ENCODE results near the gene FAM163A.
A peak's percentile ranks its signal among the peaks of the same experiment; 100 is the strongest.
"Not testable (repeated sequence)": the region's sequence is repeated elsewhere in the genome, so short reads cannot be mapped to it uniquely, and the experiment has no call there.

The FAM163A gene

DNA sequence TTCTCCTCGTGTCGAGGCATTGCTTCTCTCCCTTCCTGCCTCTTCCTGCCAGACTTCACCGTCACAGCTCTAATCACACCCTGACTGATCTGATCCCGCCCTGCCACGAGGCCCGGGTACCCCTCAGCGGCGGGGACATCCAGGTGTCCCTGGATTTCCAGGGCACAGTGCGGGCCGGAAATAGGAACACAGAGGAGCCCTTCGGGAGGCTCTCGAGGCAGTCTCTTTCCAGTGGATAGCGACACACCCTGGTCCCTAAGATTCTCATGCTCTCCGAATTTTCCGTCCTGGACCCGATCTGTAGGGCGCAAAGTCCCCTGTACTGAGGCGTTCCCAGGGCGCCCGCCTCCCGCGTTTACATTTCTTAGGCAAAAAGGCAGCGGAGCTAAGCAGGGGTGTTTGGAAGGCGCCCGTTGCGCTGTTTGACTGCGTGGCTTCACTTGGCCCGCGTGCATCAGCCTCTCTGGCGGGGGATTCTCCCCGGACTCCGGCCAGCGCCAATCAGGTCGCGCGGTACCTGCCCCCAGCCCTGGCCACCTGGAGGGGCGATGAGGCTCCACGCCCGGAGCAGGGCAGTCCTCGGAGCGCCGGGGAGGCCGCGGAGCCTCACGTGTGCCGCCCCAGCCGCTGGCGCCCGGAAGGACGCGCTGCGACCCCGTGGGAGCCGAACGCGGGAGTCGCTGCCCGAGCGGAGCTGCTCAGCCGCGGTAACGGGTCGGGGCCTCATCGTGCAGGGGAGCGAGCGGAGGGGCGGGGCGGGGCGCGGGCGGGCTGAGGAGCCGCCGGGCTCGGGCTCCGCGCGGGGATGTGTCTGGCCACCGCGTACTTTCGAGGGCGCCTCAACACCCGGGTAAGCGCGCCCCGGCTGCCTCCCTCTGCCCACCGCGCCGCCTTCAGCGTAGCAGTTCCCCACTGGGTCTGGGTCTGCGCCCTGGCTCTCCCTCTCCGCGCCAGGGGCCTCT, at the start of gene FAM163A:
Gene FAM163A (plus strand): TSS at position 575 of the 962 bp plus-strand sequence. CDS start 69,807 bp downstream, outside the sequence.
- no peak for DNase-seq

- DNase-seq, result not testable (repeated sequence)
Observed at GRCh38 chr1:179694530-179694929, 48.6 kb upstream of the FAM163A start.

GRCh38 chr1:179702946-179703539, 40.0 kb upstream of the FAM163A start:
- no peak for DNase-seq

DNA sequence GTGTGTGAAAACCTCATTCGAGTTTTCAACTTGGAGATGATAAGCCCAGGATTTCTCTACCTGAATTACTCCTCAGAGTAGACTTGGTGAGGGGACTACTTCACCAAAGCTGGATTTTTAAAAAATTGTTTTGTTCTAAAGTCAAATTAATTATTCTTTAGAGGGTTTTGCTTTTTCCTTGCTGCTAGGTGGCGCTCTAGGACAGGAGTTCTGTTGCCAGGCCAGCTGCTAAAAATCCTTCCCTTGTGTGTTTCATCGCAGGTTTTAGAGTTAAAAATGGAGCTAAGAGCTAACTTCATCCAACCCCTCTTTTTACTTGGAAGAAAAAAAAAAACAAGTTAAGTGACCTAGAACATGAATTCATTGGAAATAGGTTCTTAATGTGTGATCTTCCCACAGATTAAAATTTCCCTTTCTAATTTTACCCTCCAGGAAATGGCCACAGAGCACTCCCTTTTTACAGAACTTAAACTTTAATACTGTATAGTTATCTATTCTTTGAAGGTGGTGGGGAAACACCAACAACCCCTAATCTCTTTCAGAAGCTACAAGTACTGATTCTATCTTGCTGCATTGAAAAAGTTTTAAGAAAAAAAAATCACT, 36.7 kb upstream of the FAM163A start:
- peak; percentile 64 to 67 for DNase-seq

GRCh38 chr1:179707406-179707805, 35.7 kb upstream of the FAM163A start:
- DNase-seq, result no peak

GRCh38 chr1:179708434-179709195, 34.5 kb upstream of the FAM163A start:
- no peak for DNase-seq

DNA sequence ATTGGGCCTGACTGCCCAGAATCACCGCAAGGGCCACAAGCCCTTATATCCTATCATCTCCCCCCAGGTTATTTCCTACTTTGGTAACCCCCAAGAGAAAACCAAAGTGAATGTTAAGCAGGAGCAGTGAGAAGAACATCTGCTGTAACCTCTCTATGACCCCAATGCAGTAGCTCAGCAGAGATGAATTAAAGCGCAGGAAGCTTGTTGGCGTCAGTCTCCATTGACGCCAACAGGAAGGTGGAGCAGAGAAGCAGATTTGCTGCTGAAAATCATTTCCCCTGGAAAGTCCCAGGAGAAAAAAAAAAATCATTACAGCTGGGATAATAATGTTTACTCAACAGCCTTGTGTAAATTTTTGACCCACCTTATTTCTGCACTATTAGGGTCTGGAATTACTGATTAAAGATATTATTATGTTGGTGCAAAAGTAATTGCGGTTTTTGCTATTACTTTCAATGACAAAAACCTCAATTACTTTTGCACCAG, 33.2 kb upstream of the FAM163A start:
- no peak for DNase-seq

GRCh38 chr1:179714159-179714558, 28.9 kb upstream of the FAM163A start:
- DNase-seq, result no peak

- no peak for DNase-seq
Observed at GRCh38 chr1:179714623-179715022, 28.5 kb upstream of the FAM163A start.

GRCh38 chr1:179719272-179719671, 23.8 kb upstream of the FAM163A start:
- no peak for DNase-seq

- no peak for DNase-seq
Observed at GRCh38 chr1:179728271-179728670, 14.8 kb upstream of the FAM163A start.

GRCh38 chr1:179729881-179730280, 13.2 kb upstream of the FAM163A start:
- DNase-seq, result no peak

GRCh38 chr1:179731643-179732042, 11.4 kb upstream of the FAM163A start:
- DNase-seq, result no peak

DNA sequence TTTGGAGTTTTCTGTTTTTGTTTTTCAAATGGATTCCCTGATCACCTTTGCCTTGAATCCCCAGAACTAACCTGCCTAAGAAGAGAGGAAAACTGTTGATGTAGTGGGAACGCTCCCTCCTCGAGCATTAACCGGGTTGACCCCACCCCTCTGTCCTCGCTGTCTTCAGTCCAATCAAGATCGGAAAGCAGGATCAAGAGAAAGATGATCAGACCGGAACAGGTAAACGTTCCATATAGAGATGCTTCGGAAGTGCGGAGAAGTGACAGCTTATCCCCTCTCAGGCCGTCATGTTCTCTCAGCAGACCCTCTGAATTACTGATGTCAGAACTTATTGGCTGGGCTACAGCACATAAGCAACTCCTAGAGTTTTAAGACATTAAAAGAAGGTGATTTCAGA, 800 bp upstream of the FAM163A start:
- no peak for DNase-seq

- no peak for DNase-seq
Observed at GRCh38 chr1:179743679-179744400, 749 bp downstream of the FAM163A start.

- DNase-seq, result no peak
Observed at GRCh38 chr1:179744401-179745130, 1.5 kb downstream of the FAM163A start.

- no peak for DNase-seq
Observed at GRCh38 chr1:179745131-179745611, 2.1 kb downstream of the FAM163A start.

GRCh38 chr1:179745743-179746142, 2.7 kb downstream of the FAM163A start:
- DNase-seq, result no peak

DNA sequence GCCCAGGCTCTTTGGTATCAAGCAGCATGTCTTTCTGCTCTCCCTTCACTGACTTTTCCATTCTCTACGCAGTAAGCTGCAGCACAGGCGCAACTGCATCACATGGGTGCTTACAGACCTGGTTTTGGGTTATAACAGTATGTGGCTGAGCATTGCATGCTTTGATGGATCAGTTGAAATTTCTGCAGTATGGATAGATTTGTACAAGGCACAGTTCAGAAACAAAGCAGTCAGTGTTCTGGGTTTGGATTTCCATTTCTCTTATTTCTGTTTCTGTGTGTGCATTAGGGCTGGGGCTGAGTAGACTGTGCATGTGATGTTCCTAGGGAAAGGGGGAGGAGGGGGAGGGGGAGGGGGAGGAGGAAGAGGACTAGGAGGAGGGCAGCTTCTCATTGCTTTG, 4.5 kb downstream of the FAM163A start:
- DNase-seq, result no peak

GRCh38 chr1:179748772-179749171, 5.7 kb downstream of the FAM163A start:
- no peak for DNase-seq

- no peak for DNase-seq
Observed at GRCh38 chr1:179750630-179751029, 7.5 kb downstream of the FAM163A start.
